Adipocyte (in vitro differentiated cells): Measurements from ENCODE around the gene UBQLN3.

ENCODE experiments used
- DNase-seq: peaks from one replicate; pipeline ENCODE4 v3.0.0-alpha.2; 2015; ENCODE audit warnings: low read depth
- H3K27me3 ChIP-seq: replicated peaks from 2 replicates; pipeline ENCODE4 v1.7.0; 2013; ENCODE audit warnings: mild to moderate bottlenecking, low read length, moderate library complexity; ENCODE audit not compliant: control insufficient read depth, insufficient read depth
- H3K36me3 ChIP-seq: 2 replicates; pipeline ENCODE4 v1.7.0; 2013; ENCODE audit warnings: low read length, mild to moderate bottlenecking, moderate library complexity; ENCODE audit not compliant: control insufficient read depth, insufficient read depth, severe bottlenecking
- H3K4me1 ChIP-seq: 2 replicates; pipeline ENCODE4 v1.7.0; 2013; ENCODE audit warnings: mild to moderate bottlenecking, low read length, moderate library complexity; ENCODE audit not compliant: control insufficient read depth, insufficient read depth
- H3K4me3 ChIP-seq: 2 replicates; pipeline ENCODE4 v1.7.0; 2013; ENCODE audit warnings: mild to moderate bottlenecking, low read length, moderate library complexity
- H3K9ac ChIP-seq: 2 replicates; pipeline ENCODE4 v1.7.0; 2013; ENCODE audit warnings: mild to moderate bottlenecking, low read length, moderate library complexity
- H3K9me3 ChIP-seq: 2 replicates; pipeline ENCODE4 v1.7.0; 2013; ENCODE audit warnings: mild to moderate bottlenecking, low read length, moderate library complexity; ENCODE audit not compliant: control insufficient read depth

UBQLN3 gene

GRCh38 chr11:5531053-5531831 lies 21.5 kb upstream of the UBQLN3 start:
- H3K27me3 ChIP-seq: no peaks in the 10 kb centered on the region
- H3K4me3 ChIP-seq: no peak overlapping the region
- no peaks in the 10 kb centered on the region for H3K36me3 ChIP-seq

DNA sequence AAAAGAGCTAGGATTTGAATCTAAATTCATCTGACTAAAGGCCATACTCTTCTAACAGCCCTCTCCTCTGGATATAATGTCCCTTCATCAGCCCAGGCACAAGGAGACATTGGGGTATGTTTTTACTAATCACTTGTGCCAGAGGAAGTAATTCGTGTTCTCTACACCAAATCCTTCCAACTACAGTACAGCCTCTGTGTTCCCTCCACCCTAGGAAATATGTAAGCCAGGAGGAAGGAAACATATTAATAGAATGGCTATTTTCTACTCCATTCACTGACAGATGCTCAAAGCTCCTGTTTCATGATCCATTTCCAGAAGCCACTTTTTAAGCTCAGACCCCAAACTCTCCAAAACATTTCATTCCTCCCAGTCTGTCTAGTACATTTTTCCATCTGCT lies 18.7 kb upstream of the UBQLN3 start:
- Histone ChIP-seq H3K36me3 (no peaks in the 10 kb centered on the region), H3K9me3 (peaks cover 4% of the 10 kb centered on the region), H3K4me3 (no peak overlapping the region), H3K27me3 (peaks cover 10% of the 10 kb centered on the region), H3K4me1 (no peaks in the 10 kb centered on the region), H3K9ac (no peak overlapping the region)
- no peak for DNase-seq

More at GRCh38 chr11:5531053-5531831, 21.5 kb upstream of the UBQLN3 start:
- peaks cover 3% of the 10 kb centered on the region for H3K4me1 ChIP-seq
- no peak overlapping the region for H3K9ac ChIP-seq
- no peak for DNase-seq
- H3K9me3 ChIP-seq: peaks cover 4% of the 10 kb centered on the region

- no peak for DNase-seq
- Histone ChIP-seq H3K9ac (no peak overlapping the region), H3K27me3 (peaks cover 10% of the 10 kb centered on the region), H3K36me3 (no peaks in the 10 kb centered on the region), H3K4me3 (no peak overlapping the region), H3K9me3 (peaks cover 4% of the 10 kb centered on the region), H3K4me1 (no peaks in the 10 kb centered on the region)
Measured at GRCh38 chr11:5527716-5528115, 18.0 kb upstream of the UBQLN3 start.

DNA sequence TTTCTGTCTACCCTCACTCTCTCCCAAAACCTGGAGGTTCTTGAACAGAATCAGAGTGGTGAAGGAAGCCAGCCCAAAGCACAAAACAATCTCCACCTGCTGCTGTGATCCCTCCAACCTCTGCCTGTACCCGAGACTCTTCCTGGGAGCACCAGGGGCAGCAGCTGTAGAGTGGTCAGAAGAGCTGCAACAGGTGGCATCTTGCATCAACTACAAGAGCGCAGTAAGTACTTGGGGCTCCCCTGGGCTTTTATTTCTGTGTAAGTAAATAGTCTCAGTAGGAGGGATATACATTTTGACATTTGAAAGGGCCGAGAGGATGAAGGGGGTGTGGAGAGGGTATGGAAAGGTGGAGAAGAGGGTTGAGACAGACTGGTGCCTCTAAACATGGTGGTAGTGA lies 15.0 kb upstream of the UBQLN3 start:
- Histone ChIP-seq H3K36me3 (no peaks in the 10 kb centered on the region), H3K4me1 (no peaks in the 10 kb centered on the region), H3K27me3 (peaks cover 10% of the 10 kb centered on the region), H3K9me3 (peaks cover 4% of the 10 kb centered on the region), H3K9ac (no peak overlapping the region), H3K4me3 (no peak overlapping the region)
- no peak for DNase-seq

DNA sequence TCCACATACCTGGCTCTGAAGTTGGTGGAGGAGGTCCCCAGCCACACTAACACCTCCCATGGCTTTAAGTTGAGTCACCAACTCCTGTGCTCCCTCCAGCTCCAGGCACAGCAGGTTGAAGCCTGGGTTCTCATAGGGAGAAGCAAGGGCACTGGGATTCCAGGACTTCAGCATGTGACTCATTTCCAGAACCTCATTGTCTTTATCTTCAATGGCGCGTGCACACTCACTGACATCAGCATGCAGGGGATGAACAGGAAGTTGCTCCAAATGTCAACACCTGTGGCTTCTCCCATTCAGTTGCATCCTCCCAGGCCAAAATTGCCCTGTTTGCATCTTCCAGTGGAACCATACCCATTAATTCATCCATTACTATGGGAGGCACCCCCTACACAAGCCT lies 12.6 kb upstream of the UBQLN3 start:
- Histone ChIP-seq H3K9ac (no peak overlapping the region), H3K4me1 (no peaks in the 10 kb centered on the region), H3K27me3 (peaks cover 10% of the 10 kb centered on the region), H3K9me3 (peaks cover 4% of the 10 kb centered on the region), H3K4me3 (no peak overlapping the region), H3K36me3 (no peaks in the 10 kb centered on the region)
- DNase-seq: no peak

GRCh38 chr11:5521540-5521939 lies 11.8 kb upstream of the UBQLN3 start:
- Histone ChIP-seq H3K9me3 (peaks cover 3% of the 10 kb centered on the region), H3K4me3 (no peak overlapping the region), H3K4me1 (no peaks in the 10 kb centered on the region), H3K9ac (no peak overlapping the region), H3K27me3 (peaks cover 10% of the 10 kb centered on the region), H3K36me3 (no peaks in the 10 kb centered on the region)
- DNase-seq: no peak

DNA sequence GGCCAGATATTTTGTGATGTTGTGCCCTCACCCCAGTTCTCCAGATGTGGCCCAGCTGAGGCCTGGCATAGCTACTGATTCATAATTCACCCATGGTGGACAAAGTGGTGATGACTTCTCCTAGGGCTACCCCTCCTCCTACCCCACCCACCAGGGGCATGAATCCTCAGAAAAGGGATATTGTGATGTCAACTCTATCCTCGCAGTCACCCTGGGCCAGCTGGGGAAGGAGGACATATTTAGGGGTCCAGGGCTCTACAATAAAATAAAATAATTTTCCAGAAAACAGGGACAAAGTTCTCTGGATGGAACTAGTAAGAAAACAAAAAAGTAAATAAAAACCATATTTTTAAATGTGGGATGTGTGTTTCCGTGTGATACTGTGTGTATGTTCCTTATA lies 6.8 kb upstream of the UBQLN3 start, which contains the start of gene UBQLNL:
Gene UBQLNL, minus strand, starts transcription at position 101 of the 400 bp plus-strand sequence. CDS start 258 bp downstream, outside the sequence.
- H3K4me1 ChIP-seq: no peaks in the 10 kb centered on the region
- no peaks in the 10 kb centered on the region for H3K27me3 ChIP-seq
- H3K9me3 ChIP-seq: no peaks in the 10 kb centered on the region
- H3K9ac ChIP-seq: no peak within 1 kb of the TSS
- no peak for DNase-seq
- H3K4me3 ChIP-seq: no peak within 1 kb of the TSS
- no peaks in the 10 kb centered on the region for H3K36me3 ChIP-seq

DNA sequence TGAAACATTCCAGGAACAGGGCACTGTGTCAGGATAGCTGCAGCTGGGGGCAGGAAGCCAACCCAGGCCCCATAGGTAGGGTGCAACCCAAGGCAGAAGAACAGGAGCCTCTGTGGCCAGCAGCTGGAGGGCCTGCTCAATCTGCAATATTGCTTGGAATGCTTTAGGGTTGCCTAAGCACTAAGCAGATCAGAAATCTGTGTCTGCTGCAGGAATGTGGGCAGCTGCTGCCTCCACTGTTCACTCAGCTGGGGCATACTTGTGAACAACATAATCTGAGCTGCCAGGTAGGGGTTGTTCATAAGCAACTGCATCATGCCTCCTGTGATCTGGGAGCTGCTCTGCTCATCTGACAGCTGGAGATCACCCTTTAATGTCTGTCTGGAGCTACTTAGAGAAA lies 5.1 kb upstream of the UBQLN3 start:
- no peak overlapping the region for H3K9ac ChIP-seq
- DNase-seq: peak; percentile 6
- no peak overlapping the region for H3K4me3 ChIP-seq
- no peaks in the 10 kb centered on the region for H3K4me1 ChIP-seq
- no peaks in the 10 kb centered on the region for H3K9me3 ChIP-seq
- no peaks in the 10 kb centered on the region for H3K36me3 ChIP-seq
- H3K27me3 ChIP-seq: no peaks in the 10 kb centered on the region

- peaks cover 5% of the 10 kb centered on the region for H3K27me3 ChIP-seq
- no peaks in the 10 kb centered on the region for H3K36me3 ChIP-seq
- H3K4me3 ChIP-seq: no peak overlapping the region
- H3K9ac ChIP-seq: no peak overlapping the region
- DNase-seq: no peak
- no peaks in the 10 kb centered on the region for H3K9me3 ChIP-seq
- H3K4me1 ChIP-seq: no peaks in the 10 kb centered on the region
Measured at GRCh38 chr11:5508605-5509004, 1.2 kb downstream of the UBQLN3 start.

DNA sequence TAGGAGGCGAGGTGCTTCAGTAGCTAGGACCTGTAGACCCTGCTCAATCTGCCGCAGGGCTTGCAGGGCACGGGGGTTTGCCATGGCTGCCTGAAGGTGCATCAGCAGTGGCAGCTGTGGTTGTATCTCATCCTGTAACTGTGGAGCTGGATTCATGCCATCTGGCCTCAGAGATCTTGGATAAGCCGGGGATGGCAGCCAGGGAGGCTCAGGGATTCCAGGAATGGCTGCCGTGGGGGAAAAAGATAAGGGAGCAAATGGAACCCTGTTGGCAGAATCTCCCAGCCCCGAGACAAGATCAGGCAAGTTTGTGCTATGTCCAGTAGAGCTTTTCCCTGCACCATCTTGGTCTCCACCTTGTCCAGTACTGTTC lies 1.8 kb downstream of the UBQLN3 start:
- Histone ChIP-seq H3K9ac (no peak overlapping the region), H3K9me3 (no peaks in the 10 kb centered on the region), H3K4me1 (no peaks in the 10 kb centered on the region), H3K36me3 (no peaks in the 10 kb centered on the region), H3K4me3 (no peak overlapping the region), H3K27me3 (peaks cover 5% of the 10 kb centered on the region)
- DNase-seq: no peak

DNA sequence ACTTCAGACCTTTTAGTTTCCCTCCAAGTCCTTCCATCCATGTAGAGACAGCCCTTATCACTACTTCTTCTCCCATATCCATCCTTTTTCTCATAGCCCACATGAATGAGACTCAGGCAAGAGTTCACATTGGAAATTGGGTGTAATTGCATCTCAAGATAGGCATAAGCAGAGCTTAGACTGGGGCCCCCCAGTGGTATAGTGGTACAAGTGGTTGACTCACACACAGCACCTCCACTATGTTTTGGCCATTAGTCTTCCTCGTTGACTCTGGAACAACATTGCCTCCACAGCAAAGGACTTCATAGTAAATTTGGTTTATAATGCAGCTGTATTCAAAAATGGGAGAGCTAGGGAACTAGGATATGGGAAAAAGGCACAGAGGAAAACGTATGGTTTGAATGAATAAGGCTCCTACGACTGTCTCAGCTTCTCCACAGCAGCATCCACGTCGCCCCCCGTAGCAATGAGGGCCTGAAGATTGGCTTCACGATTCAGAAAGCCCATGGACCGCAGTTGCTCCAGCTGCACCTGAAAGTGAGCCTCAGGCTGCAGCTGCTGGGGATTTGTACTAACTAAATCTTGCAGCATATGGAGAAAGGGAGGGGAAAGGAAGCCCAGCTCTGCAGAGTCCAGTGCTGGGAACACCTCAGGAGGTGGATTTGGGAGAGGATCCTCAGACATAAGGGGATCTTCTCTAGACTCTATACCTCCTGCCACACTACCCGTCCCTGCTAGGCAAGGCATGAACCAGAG lies 2.4 kb downstream of the UBQLN3 start:
- Histone ChIP-seq H3K9ac (no peak overlapping the region), H3K27me3 (peaks cover 5% of the 10 kb centered on the region), H3K9me3 (no peaks in the 10 kb centered on the region), H3K4me3 (no peak overlapping the region), H3K36me3 (no peaks in the 10 kb centered on the region), H3K4me1 (no peaks in the 10 kb centered on the region)
- DNase-seq: no peak
